ENCODE data around the gene CLMP.

The CLMP gene

DNA sequence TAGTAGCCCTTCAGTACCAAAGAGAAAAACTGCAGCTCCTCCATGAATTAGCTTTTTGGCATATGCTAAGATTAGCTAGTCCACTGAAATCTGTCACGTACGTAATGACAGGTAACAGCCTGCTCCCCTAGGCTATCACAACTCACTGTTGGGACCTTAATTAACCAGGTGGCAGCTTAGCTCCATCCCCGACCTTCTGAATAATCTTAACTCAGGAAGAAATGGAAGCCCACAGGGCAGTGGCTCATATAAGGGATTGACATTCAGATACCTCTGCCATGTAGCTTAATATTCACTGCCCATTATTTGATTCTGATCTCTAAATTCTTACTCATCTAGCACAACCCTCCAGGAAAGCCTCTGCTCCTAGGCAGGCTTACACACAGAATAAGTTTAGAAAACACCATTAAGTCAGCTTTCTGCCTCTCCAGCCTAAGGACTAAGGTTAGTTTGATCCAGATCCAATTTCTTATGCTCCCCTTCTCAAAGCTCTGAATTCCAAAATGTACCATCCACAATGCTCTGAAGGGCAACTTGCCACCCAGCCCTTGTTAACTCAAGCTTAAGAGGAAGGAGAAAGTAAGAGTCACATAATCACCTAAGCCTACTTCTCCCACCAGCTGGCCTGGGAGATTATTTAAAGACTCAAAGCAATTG is 138.1 kb downstream of the CLMP start:
- DNase-seq (ENCODE audit: low read depth, low spot score) = no peak

DNA sequence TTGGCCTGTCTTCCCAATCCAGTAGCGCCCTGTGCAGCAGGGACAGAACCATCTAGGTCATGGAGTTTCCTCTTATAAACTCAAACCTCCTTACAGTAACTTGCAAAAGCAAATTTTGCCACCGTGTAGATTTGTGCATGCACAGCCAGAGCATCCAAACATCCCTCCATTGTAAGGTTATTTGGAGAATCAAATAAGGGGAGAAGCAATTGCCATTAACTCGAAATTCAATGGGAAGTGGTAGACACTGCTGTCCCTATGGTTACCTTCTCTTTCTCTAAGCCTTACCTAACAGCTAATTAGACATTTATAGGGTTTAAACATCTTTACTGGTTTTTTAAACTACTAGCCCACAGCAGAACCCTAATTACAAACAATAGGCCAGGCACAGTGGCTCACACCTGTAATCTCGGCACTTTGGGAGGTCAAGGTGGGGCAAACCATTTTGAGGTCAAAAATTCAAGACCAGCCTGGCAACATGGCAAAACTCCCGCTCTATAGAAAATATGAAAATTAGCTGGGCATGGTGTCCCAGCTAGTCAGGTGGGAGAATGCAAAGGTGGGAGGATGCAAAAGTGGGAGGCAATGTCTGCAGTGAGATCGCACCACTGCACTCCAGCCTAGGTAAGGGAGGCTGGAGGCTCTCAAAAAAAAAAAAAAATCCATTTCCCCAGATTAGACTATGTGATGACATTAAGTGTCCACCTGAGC is 139.7 kb downstream of the CLMP start:
- no peak for DNase-seq (ENCODE audit: low read depth, low spot score)

DNA sequence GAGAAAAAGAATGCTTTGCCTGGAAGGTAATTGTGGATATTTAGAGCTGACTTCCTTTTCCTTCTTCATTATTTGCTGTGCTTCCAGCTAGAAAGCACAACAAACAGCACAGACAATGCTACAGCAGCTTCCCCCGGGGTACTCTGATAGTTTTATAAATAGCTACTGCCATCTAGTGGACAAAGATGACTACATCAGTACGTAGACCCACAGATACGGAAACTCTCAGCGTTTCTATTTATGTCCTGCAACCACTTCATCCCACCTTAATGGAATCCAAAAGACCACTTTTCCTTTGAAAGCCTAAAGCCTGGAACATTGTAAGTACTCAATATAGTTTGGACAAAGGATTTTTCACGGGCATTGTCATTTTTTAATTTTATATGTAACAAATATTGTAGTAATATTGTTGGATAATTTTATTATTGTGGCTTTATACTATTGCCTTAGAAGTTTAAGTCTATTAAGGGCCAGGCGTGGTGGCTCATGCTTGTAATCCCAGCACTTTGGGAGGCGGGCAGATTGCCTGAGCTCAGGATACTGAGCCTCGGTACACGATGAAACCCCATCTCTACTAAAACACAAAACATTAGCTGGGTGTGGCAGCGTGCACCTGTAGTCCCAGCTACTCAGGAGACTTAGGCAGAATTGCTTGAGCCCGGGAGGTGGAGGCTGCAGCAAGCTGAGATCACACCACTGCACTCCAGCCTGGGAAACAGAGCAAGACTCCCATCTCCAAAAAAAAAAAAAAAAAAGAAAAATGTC is 140.6 kb downstream of the CLMP start:
- DNase-seq (ENCODE audit: low read depth, low spot score) = no peak

DNA sequence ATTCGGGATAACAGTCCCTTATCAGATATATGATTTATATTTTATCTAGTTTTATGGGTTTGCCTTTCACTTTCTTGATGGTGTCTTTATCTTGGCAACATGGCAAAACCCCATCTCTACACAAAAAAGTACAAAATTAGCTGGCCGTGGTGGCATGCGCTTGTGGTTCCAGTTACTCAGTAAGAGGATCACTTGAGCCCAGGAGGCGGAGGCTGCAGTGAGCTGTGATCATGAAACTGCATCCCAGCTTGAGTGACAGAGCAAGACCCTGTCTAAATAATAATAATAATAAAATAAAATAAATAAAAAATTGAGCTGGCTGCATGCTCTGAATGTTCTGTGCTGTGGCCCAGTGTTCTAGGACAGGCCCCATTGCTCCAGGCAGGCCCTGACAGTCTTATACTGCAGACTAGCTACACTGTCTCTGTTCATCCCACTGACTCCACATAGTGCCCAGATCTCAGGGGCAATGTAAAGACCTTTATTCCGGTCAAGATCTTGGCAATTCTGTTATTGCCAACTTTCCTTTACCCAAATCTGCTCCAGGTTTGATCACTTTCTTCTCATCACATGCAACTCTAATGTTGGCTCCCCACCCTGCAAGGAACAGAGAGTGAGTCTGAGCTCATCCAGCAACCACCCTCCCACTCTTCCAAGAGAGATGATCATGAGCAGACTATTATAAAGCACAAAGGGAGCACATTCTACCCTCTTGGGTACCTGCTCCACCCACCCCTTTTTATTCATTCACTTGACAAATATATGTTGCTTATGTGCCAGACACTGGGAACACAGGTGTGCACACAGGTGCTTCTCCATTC is 141.9 kb downstream of the CLMP start:
- DNase-seq (ENCODE audit: low read depth, low spot score) = no peak

DNA sequence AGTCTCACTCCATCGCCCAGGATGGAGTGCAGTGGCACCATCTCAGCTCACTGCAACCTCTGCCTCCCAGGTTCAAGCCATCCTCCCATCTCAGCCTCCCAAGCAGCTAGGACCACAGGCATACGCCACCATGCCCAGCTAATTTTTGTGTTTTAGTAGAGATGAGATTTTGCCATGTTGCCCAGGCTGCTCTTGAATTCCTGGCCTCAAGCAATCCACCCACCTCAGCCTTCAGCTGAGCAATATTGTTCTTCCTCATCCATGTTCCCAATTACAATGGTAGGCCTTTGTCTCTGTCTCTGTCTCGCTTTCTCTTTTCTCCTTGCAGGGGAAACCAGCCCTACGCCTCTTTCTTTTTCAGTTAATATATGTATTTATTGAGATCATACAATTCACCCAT is 143.4 kb downstream of the CLMP start:
- no peak for DNase-seq (ENCODE audit: low read depth, low spot score)

DNA sequence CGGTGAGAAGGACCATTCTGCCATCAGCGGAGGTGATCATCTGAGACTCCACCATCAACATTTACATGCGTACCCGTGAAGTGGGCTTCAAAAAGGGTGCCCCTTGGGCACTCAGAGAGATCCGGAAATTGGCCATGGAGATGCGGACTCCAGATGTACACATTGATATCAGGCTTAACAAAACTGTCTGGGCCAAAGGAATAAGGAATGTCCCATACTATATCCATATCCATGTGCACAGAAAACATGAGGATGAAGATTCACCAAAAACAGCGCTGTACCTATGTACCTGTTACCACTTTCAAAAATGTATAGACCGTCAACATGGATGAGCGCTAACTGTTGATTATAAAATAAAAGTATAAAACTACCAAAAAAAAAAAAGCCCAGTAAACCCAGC is 143.9 kb downstream of the CLMP start:
- no peak for DNase-seq (ENCODE audit: low read depth, low spot score)

DNA sequence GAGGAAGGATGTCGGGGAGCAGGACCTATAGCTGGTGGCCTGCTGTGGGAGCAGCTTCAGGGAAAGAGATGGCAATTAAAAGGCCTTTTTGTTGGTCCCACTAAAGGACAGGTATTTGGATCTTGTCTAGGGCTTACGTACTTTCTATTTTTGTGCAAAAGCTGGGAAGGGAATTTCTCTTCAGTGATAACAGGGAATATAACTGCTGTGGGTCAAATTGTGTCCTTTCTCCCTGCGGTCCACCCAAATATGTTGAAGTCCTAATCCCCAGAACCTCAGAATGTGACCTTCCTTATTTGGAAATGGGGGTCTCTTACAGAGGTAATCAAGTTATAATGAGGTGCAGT is 147.1 kb downstream of the CLMP start:
- DNase-seq (ENCODE audit: low read depth, low spot score) = no peak

DNA sequence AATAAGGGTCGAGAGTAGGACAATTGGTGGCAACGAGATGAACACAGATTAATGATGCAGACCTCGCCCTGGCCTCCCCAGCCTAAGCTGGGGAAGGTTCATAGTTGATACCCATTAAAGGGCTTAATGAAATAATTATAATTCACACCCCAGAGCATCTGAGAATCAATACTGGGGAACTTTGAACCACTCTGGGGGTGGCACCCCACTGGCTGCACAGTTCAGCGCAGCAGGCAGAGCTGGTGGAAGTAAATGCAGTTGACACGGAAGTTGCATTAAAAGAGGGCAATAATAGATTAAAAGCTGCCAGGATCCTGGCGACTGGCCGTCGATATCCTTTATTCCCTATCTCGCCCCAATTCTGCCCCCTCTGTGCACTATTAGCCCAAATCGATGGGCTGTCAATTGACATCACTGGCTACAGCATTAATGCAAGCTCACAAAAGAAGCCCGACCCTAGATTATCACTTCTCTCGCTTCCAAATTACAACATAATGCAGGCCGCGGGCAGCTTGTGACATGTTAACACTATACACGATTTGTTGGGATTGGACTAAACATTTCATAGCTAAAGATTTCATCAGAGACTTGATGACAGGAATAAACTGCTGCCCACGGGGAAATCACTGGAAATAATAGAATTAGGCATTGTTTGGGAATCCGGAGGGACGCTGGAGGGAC is 147.6 kb downstream of the CLMP start:
- DNase-seq (ENCODE audit: low read depth, low spot score) = no peak

DNA sequence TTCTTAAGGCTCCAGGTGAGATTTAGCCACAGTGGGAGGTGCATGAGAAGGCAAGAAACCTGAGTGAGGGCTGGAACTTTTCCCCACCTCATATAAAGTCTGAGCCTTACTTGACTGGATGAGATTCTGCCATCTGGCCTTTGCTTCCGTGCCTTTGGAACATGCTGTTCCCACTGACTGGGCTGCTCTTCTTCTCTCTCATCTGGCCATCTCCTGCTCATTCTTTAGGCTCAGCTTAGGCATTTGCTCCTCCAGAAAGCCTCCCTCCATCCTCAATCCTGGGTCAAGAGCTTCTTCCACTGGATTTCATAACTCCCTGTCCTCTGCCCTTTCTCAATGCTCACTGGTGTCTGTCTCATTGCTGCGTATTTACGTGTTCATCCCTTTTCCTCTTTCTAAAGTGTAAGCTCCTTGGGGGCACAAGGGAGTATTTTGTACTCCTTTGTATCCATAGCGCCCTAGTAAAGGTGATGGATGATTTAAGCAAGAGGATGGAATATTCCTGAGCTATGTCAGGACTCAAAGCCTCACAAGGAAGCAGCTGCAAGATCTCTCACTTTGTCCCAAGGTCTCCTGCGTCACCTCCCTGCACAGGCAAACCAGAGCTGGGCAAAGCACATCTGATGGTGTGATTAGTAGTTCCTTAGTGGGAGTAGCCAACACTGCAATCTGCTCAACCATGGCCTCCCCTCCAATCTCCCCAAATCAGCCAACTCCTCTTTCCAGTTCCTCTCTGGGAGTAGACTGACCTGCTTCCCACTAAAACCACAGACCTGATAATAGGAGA is 148.4 kb downstream of the CLMP start:
- no peak for DNase-seq (ENCODE audit: low read depth, low spot score)

DNA sequence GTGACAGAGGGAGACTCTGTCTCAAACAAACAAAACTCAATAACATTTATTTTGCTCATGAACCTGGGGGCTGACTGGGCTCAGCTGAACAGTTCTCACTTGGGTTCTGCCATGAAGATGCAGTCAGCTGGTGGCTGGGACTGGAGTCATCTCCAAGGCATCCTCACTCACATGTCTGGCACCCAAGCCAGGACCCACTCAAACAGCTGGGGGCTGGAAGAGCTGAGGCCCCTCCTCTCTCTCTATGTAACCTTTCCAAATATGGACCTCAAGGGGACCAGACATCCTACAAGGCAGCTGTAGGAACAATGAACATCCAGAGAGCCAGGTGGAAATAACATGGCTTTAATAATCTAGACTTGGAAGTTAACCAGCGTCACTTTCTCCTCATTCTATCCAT is 149.9 kb downstream of the CLMP start:
- no peak for DNase-seq (ENCODE audit: low read depth, low spot score)

DNA sequence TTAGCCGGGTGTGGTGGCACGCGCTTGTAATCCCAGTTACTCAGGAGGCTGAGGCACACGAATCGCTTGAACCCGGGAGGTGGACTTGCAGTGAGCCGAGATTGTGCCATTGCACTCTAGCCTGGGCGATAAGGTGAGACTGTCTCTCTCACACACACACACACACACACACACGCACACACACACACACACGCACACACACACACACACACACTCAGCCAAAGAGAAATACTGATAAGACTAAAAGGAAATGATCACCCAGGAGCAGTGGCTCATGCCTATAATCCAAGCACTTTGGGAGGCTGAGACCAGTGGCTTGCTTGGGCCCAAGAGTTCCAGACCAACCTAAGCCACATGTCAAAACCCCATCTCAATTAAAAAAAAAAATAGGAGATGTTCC is 153.9 kb downstream of the CLMP start:
- DNase-seq (ENCODE audit: low read depth, low spot score) = no peak

DNA sequence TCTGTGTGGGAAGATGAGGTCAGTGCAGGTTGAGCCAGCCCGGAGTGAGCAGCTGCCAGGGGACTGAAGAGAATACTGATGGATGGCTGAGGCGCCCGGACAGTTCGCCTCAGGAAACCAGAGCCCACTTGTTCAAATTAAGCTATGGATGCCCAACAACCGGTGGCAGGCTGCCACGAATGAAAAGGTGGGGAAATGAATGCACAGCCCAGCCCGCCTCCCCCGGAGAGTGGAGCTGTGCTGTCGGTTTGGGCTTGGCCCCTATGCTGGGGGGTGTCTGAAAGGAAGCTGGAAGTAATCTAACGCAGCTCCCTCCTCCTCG is 155.0 kb downstream of the CLMP start:
- no peak for DNase-seq (ENCODE audit: low read depth, low spot score)

DNA sequence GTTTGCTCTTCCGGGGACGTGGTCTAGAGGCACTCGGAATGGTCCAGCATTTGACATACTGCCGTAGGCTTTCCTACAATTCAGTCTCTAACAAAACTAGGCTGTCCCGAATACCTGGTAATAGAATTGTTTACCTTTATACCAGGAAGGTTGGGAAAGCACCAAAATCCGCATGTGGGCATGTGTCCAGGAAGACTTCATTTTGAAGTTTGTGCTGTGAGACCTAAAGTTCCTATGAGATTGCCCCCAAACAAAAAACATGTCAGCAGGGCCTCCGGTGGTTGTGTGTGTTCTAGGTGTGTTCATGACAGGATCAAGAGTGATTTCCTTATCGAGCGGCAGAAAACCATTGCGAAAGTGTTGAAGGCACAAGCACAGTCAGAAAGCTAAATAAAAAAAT is 159.2 kb downstream of the CLMP start:
- DNase-seq (ENCODE audit: low read depth, low spot score) = no peak

DNA sequence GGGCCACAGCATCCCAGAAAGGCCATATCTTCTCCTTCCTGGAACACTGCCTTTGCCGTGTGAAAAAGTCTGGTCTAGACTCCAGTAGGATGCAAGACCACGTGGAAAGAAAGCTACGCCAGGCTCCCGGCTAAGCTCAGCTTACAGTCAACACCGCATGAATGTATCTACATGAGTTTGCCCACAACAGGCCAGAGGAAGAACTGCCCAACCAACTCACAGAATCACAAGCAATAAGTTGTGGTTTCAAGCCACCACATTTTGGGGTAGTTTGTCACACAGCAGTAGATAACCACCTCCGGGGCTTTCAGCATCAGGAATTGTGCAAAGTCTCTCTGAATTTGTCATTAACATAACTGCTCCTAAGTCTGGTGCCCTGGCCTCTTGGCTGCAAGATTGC is 160.5 kb downstream of the CLMP start:
- no peak for DNase-seq (ENCODE audit: low read depth, low spot score)

DNA sequence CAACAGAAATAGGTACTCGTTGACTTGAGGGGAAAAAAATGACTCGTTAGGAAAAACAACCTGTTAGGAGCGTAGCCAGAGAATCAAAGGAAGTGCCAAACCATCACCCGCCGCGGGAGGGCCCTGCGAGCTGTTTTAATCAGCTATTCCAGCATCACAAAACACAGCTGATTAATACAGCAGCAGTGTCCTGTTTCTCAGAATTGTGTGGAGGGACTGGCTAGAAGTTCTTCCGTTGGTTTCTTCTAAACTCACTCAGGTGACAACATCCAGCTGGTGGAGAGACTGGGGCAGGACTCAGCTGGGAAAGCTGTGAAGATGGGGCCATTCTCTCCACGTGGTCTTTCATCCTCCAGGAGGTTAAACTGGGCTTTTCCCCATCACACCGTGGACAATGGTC is 161.2 kb downstream of the CLMP start:
- no peak for DNase-seq (ENCODE audit: low read depth, low spot score)

DNA sequence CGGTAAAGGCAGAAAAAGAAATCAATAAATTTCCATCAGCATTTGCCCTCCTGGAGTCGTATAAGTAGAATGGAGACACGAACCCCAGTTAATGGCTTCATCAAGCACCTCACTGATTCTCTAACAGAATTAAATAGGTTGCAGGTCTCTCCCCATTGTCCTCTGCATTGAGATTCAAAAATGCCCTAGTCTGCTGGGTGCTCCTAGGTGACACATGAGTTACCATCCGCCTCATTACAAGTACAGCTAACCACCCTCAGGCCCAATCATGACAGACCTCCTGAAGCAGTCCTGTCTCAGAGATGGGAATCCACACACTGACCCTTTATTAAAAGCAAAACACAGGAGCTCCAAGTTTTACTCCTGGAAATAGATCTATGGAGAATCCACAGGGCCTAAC is 164.5 kb downstream of the CLMP start:
- no peak for DNase-seq (ENCODE audit: low read depth, low spot score)

DNA sequence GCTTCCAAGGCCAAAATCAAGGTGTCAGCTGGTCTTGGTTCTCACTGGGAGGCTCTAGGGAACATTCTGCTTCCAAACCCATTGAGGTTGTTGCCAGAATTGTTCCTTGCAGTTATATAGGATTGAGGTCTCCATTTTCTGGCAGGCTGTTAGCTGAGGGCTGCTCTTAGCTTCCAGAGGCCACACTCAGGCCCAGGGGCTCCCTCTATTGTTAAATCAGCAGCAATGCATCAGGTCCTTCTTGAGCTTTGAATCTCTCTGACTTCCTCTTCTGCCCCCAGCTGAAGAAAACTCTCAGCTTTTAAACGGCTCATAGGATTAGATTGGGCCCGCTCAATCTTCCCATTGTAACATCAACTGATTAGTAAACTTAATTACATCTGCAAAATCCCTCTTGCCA is 174.1 kb downstream of the CLMP start:
- DNase-seq (ENCODE audit: low read depth, low spot score) = peak; percentile 70

All from ELF-1 (cell line).